ENCODE data around the gene SFXN2. TPM values are rescaled to one million over a fixed set of nuclear protein-coding genes. Genes with fewer than 3 reads are reported as not detected.
A peak's percentile ranks its signal among the peaks of the same experiment; 100 is the strongest.

The SFXN2 gene
- polyA plus RNA-seq, 2 of the 4 experiments (the other 2 are of a cell fraction): 5.6 to 7.4 TPM

DNA sequence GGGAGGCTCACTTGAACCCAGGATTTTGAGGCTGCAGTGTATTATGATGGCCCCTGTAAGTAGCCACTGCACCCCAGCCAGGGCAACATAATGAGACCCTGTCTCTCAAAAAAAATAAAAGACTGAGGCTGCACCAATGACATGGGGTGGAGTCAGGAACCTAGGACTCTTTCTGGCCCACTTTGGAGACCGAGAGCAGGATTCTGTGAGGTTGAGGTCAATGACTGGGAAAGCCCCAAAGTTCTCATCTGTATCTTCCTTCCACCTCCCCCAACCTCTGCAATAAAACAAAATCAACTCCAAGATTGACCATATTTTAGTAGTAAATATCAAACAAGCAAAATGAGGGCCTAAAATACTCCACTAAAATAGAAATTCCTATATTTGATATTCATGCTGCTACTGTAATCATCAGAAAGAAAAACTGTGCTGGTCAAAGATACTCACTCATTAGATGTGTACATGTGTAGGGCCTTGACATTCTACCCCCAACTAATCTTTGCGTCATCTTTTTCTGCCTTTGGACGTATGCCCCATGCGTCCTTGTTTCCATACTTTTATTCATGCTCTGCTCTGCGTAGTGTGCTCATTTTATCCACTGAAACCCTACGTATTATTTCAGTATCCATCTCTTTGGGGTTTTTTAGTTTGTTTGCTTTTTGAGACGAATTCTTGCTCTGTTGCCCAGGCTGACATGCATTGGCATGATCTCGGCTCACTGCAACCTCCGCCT lies 53.2 kb downstream of the SFXN2 start:
- FAIRE-seq (no peak), ATAC-seq (no peak), DNase-seq (ENCODE audit: low read depth in 1 of 2, low spot score in 1 of 2) (no peak)
- no peak overlapping the region for H3K4me2 ChIP-seq
- no peak overlapping the region for H3K27ac ChIP-seq
- ChIA-PET POLR2A (no interaction called here), CTCF (interaction anchor here (1.2 to 2.0 kb wide), 2 partner anchors 14 to 218 kb away, joined by 3 to 7 read pairs; no protein-coding TSS in a partner anchor)
- H3K9me3 ChIP-seq: no peaks in the 10 kb centered on the region
- peaks cover 38% of the 10 kb centered on the region for H3K4me1 ChIP-seq
- no peak for TF ChIP-seq EHMT2 (IDR thresholded peaks at IDR 0.05; ENCODE audit: low read depth)
- TF ChIP-seq CHD2 (IDR thresholded peaks at IDR 0.05; ENCODE audit: low read length, partially characterized antibody): no peak
- TF ChIP-seq, protein P1, sequence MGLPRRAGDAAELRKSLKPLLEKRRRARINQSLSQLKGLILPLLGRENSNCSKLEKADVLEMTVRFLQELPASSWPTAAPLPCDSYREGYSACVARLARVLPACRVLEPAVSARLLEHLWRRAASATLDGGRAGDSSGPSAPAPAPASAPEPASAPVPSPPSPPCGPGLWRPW (IDR thresholded peaks at IDR 0.05): no peak
- no peak for TF ChIP-seq MAFK (IDR thresholded peaks at IDR 0.05; ENCODE audit: partially characterized antibody)
- no peak for TF ChIP-seq RFX5 (IDR thresholded peaks at IDR 0.05)
- TF ChIP-seq BHLHE40 (IDR thresholded peaks at IDR 0.05; ENCODE audit: low read depth, low read length): no peak
- TF ChIP-seq GATA3 (IDR thresholded peaks at IDR 0.05; ENCODE audit: borderline replicate concordance): no peak
- no peak for TF ChIP-seq ZSCAN20 (CRISPR knock-in tag; IDR thresholded peaks at IDR 0.05)
- no peak for TF ChIP-seq ZFP36 (IDR thresholded peaks at IDR 0.05; ENCODE audit: borderline replicate concordance, partially characterized antibody)
- TF ChIP-seq, protein P2, sequence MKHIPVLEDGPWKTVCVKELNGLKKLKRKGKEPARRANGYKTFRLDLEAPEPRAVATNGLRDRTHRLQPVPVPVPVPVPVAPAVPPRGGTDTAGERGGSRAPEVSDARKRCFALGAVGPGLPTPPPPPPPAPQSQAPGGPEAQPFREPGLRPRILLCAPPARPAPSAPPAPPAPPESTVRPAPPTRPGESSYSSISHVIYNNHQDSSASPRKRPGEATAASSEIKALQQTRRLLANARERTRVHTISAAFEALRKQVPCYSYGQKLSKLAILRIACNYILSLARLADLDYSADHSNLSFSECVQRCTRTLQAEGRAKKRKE (CRISPR knock-in tag; IDR thresholded peaks at IDR 0.05; ENCODE audit: low read depth): no peak
- no peak for TF ChIP-seq RAD21 (conservative IDR thresholded peaks at IDR 0.05 in 1 of 2, IDR thresholded peaks at IDR 0.05 in 1 of 2)
- TF ChIP-seq ESRRA (IDR thresholded peaks at IDR 0.05; ENCODE audit: borderline replicate concordance, low read length): no peak
- TF ChIP-seq MAZ (IDR thresholded peaks at IDR 0.05; ENCODE audit: borderline replicate concordance, low read depth, low read length): no peak
- TF ChIP-seq FOSL2 (IDR thresholded peaks at IDR 0.05): no peak
- TF ChIP-seq FOSL2 (CRISPR knock-in tag; IDR thresholded peaks at IDR 0.05): no peak
- TF ChIP-seq RARB (CRISPR knock-in tag; IDR thresholded peaks at IDR 0.05): no peak
- no peak for TF ChIP-seq JUNB (IDR thresholded peaks at IDR 0.05)
- TF ChIP-seq ZC3H11A (IDR thresholded peaks at IDR 0.05): no peak
- TF ChIP-seq, protein P3, sequence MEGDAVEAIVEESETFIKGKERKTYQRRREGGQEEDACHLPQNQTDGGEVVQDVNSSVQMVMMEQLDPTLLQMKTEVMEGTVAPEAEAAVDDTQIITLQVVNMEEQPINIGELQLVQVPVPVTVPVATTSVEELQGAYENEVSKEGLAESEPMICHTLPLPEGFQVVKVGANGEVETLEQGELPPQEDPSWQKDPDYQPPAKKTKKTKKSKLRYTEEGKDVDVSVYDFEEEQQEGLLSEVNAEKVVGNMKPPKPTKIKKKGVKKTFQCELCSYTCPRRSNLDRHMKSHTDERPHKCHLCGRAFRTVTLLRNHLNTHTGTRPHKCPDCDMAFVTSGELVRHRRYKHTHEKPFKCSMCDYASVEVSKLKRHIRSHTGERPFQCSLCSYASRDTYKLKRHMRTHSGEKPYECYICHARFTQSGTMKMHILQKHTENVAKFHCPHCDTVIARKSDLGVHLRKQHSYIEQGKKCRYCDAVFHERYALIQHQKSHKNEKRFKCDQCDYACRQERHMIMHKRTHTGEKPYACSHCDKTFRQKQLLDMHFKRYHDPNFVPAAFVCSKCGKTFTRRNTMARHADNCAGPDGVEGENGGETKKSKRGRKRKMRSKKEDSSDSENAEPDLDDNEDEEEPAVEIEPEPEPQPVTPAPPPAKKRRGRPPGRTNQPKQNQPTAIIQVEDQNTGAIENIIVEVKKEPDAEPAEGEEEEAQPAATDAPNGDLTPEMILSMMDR (IDR thresholded peaks at IDR 0.05): no peak
- WGBS (ENCODE audit: missing lambda C conversion rate): 90% methylated on average over 9 of the region's 9 CpGs
- H3K4me3 ChIP-seq: no peak overlapping the region

DNA sequence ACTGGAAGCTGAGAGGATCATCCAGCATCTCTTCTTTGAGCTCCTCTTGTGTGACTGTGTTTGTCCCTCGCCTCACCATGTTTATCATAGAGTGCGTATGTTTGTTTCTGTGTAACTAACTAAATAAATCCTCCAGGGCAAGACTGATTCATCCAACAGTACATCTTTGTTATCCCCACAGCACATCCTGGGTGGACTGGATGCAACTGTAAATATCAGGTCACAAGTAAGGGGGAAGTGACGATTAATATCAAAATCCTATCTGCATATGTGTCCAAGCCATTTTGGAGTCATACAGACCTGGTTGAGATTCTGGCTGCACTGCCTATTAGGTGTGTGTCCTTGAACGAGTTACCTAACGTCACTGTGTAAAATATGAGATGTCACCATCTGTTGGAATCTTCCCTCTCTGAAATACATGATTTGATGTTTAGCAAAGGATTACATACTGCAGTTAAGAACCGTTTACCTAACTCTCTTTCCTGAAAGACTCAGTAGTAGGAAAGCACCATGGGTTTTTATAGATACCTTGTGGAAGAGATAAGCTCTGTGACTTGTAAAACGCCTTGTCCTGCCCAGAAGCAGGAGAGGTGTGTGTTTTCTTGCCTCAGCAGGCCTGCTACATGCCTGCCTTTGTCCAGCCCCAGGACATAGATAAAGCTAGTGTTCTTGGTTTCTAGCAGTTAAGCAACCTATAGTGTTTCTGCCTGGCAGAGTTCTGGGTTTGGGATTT lies 55.1 kb downstream of the SFXN2 start:
- ATAC-seq (peak; percentile 93 to 95), FAIRE-seq (peak; percentile 54), DNase-seq (ENCODE audit: low read depth in 1 of 2, low spot score in 1 of 2) (peak; percentile 44 to 92)
- H3K4me3 ChIP-seq: no peak overlapping the region
- peak overlapping the region; percentile 48 to 50; a peak in 5 of 6 replicates for H3K27ac ChIP-seq
- peak overlapping the region; percentile 66 for H3K4me2 ChIP-seq
- 9% methylated on average over 7 of the region's 7 CpGs for WGBS (ENCODE audit: missing lambda C conversion rate)
- CTCF ChIA-PET: interaction anchor here (0.9 to 3.3 kb wide), 3 partner anchors 14 to 18 kb away, joined by 3 to 13 read pairs (median 6); no protein-coding TSS in a partner anchor
- POLR2A ChIA-PET: no interaction called here
- H3K4me1 ChIP-seq: peaks cover 34% of the 10 kb centered on the region
- H3K9me3 ChIP-seq: no peaks in the 10 kb centered on the region
- TF ChIP-seq HOXB5 (CRISPR knock-in tag; IDR thresholded peaks at IDR 0.05) (no peak), TP53 (CRISPR knock-in tag; IDR thresholded peaks at IDR 0.05) (no peak), FOSB (CRISPR knock-in tag; IDR thresholded peaks at IDR 0.05) (no peak), MAZ (IDR thresholded peaks at IDR 0.05; ENCODE audit: borderline replicate concordance, low read depth, low read length) (no peak), KDM1A (IDR thresholded peaks at IDR 0.05; ENCODE audit: low read depth) (no peak), RAD21 (conservative IDR thresholded peaks at IDR 0.05 in 1 of 2, IDR thresholded peaks at IDR 0.05 in 1 of 2) (no peak), EP300 (IDR thresholded peaks at IDR 0.05) (no peak)
- TF ChIP-seq, protein P4, sequence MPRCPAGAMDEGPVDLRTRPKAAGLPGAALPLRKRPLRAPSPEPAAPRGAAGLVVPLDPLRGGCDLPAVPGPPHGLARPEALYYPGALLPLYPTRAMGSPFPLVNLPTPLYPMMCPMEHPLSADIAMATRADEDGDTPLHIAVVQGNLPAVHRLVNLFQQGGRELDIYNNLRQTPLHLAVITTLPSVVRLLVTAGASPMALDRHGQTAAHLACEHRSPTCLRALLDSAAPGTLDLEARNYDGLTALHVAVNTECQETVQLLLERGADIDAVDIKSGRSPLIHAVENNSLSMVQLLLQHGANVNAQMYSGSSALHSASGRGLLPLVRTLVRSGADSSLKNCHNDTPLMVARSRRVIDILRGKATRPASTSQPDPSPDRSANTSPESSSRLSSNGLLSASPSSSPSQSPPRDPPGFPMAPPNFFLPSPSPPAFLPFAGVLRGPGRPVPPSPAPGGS (IDR thresholded peaks at IDR 0.05): no peak
- TF ChIP-seq, protein P5, sequence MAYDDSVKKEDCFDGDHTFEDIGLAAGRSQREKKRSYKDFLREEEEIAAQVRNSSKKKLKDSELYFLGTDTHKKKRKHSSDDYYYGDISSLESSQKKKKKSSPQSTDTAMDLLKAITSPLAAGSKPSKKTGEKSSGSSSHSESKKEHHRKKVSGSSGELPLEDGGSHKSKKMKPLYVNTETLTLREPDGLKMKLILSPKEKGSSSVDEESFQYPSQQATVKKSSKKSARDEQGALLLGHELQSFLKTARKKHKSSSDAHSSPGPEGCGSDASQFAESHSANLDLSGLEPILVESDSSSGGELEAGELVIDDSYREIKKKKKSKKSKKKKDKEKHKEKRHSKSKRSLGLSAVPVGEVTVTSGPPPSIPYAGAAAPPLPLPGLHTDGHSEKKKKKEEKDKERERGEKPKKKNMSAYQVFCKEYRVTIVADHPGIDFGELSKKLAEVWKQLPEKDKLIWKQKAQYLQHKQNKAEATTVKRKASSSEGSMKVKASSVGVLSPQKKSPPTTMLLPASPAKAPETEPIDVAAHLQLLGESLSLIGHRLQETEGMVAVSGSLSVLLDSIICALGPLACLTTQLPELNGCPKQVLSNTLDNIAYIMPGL (CRISPR knock-in tag; IDR thresholded peaks at IDR 0.05; ENCODE audit: borderline replicate concordance): no peak
- TF ChIP-seq, protein P3 (IDR thresholded peaks at IDR 0.05): no peak
